ENCODE data around the gene GCH1.

- TF ChIP-seq POLR2A (IDR thresholded peaks at IDR 0.05; ENCODE audit: low read depth, low read length) = no peak
- no peak for TF ChIP-seq TAF1 (IDR thresholded peaks at IDR 0.05; ENCODE audit: borderline replicate concordance, low read depth, low read length)
- no peak for TF ChIP-seq POLR2AphosphoS5 (IDR thresholded peaks at IDR 0.05; ENCODE audit: low read depth, low read length)
These were observed 35.6 kb downstream of the GCH1 start for GRCh38 chr14:54867011-54867410.
